Measurements from ENCODE around the gene ZDHHC3.

The ZDHHC3 gene

DNA sequence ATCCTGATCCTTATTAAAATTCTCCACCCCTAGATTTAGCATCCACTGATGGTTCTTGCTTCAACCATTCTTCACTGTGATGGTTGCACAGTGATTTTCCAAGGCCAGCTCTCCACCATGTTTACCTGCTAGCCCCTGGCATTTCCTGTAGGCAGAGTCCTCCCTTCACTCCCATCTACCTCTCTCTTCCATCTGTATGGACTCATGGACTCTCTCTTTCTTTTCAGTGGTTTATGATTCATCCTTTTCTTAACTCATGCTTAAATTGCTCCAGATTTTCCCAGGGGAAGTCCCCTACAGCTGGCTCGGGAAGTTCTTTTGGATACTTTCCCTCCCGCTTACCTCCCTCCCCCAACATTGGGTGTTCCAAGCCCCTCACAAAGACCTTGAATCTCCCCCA lies 82.9 kb downstream of the ZDHHC3 start:
- DNase-seq (ENCODE audit: low spot score), result no peak

DNA sequence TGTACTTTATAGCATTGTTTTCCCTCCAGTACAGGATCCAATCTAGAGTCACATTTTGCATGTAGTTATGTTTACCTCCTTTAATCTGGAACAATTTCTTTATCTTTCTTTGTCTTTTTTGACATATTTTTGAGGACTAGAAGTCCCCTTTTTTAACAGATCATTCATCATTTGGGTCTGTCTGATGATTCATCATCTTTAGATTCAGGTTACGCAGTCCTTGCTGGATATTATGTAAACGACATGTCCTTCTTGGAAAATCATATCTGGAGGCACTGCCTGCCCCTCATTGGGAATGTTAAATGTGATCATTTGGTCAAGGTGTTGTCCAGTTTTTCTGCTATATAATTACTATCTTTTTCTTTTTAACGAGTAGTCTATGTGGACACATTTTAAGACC lies 83.3 kb downstream of the ZDHHC3 start:
- DNase-seq (ENCODE audit: low spot score), result no peak

DNA sequence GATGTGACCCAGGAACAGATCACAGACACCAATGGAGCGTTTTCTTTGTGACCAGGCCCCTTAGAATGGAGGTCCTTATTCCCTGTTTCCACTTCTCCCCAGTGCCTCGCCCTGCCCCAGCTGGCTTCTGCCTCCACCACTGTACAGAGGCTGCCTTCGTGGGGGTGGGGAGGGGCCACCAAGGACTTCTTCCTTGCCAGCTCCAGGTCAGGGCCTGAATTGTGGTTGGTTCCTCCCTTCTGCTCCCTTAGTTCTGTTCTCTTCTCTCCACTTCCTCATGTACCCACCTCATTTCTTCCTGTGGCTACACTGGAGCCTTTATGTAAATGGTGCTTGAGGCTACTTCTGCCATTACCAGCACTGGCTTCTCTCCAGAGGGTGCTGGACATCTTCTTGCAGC lies 85.1 kb downstream of the ZDHHC3 start:
- no peak for DNase-seq (ENCODE audit: low spot score)

DNA sequence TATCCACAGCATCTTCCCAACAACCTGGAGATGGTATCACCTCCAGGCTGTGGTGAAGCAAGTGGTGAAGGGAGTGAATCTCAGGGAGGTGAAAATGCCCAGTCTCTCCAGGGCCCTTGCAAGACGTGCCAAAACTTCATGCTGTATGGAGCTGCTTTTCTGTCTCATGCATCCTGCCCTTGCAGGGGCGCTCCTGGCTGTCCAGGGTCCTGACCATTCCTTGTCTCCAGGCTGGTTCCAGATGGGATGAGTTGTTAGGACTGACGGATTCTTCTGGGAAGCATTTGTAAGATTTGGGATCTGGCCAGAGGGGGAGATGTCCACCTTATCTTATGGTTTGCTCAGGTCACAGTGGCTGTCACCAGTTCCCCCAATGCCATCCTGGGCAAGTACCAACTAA lies 85.7 kb downstream of the ZDHHC3 start:
- no peak for DNase-seq (ENCODE audit: low spot score)

DNA sequence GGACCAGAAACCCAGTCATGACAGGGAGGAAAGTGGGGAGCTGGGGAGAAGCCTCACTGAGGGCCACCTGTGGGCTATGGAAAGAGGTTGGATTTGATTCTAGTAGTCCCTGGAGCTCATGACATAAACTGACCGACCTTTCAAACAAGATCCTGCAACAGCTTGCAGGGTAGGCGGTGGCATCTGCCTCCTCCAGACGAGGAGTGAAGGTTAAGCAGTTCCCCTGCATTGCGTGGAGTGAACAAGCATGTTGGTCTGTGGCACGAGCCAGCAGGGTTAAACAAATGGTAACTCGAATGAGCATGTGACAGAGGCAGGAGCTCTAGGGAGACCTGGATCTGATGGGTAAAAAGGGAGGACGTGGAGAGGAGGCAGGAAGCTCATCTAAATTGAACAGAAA lies 88.9 kb downstream of the ZDHHC3 start:
- no peak for DNase-seq (ENCODE audit: low spot score)

DNA sequence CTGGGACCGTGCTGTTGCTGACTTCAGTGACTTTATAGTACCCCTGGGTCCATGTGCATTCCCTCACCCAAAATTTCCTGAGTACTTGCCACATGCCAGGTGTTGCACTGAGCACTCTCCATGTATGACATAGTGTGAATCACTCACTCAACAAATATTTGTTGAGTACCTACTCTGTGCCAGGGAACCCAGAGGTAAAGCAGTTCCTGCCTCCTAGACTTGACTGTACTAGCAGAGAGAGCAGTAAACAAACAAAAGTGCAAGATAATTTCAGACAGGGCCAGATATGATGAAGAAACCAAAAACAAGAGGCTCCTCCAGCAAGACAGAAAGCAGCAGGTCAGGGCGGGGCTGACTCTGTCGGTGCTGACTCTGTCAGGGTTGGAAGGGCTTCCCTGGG lies 89.4 kb downstream of the ZDHHC3 start:
- DNase-seq (ENCODE audit: low spot score), result no peak

DNA sequence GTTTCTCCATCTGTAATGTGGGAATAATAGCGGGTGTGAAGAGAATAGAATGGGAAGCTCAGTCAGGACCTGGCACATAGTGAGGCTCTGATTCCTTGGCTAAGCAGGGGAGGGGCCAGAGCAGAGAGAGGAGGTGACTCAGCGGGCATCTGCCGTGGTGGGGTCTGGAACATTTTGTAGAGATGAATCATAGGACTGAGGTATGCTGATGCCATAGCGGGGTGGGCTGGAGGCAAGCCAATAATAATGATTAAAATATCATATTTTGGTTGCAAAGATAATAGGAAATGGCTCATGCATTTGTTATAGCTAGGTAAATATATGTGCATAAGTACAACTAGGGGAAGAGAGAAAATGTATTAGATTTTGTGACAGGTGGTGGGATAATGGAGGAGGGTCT lies 90.4 kb downstream of the ZDHHC3 start:
- DNase-seq (ENCODE audit: low spot score), result no peak

DNA sequence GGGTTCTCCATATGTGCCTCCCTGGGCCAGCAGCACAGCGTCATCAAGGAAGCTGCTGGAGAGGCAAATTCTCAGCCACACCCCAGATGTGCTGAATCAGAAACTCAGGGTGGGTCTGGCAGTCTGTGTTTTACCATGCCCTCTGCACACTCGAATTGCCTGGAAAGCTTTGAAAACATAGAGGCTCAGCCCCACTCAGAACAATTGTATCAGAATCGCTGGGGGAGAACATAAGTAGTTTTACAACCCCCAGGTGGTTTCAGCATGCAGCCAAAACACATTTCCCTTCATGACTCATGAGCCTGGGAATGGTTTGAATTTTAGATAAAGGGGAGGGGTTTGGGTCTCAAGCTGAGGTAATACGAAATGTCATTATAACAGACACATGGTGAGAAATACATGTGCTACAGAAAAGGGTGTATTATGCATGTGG lies 92.0 kb downstream of the ZDHHC3 start:
- no peak for DNase-seq (ENCODE audit: low spot score)

DNA sequence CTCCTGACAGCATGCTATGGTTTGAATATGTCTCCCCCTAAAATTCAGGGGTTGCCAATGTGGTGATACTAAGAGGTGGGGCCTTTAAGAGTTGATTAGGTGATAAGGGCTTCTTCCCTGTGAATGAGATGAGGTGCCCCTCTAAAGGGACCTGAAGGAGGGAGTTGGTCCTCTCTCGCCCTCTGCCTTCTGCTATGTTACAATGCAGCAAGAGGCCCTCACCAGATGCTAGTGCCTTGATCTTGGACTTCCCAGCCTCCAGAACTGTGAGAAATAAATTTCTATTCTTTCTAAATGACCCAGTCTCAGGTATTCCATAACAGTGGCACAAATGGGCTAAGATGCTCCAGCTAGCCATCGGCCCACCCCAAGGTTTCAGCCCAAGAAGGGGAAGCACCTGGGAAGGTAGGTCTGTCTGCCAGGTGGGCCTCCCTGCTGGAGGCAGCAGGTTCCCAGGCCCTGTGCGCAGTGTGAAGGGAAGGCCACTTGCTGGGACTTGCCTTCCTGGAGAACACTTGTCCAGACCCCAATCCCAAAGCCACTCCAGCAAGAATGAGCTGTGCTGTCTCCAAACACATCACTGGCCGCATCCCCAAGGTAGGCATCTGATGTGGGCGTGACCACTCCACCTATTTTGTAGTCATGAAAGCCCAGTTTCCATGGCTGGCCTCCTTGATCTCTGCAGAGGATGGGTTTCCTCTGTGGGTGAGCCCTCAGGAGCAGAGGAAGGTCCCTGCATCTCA lies 92.6 kb downstream of the ZDHHC3 start:
- DNase-seq (ENCODE audit: low spot score), result no peak

DNA sequence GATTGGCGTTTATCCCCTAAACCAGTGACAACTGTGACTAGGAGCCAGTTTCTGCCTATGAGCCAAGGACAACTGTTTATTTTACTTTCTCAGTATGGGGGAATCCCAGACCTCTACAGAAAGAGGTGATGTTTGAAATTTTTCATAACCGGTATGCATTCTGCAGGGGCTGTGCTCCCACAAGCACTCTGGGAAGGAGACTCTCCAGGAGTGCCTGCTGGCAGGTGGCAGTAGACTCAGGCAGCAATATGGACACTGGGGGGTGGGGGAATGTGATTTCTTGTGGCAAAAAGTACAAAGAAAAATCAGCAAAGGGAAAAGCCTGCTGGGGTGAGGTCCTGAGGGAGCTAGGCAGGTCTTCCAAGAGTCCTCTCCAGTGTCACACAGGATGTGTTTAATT lies 95.7 kb downstream of the ZDHHC3 start:
- no peak for DNase-seq (ENCODE audit: low spot score)

DNA sequence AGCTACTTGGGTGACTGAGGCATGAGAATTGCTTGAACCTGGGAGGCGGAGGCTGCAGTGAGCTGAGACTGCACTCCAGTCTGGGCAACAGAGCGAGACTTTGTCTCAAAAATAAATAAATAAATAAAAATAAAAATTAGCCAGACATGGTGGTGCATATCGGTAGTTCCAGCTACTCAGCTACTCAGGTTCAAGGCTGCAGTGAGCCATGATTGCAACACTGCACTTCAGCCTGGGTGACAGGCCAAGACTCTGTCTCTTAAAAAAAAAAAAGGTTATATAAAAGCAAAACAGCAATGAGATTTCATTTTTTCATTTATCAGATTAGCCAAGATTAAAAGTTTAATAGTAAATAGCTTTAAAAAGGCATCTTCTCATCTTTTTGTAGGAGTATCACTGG lies 98.6 kb downstream of the ZDHHC3 start:
- DNase-seq (ENCODE audit: low spot score), result no peak

DNA sequence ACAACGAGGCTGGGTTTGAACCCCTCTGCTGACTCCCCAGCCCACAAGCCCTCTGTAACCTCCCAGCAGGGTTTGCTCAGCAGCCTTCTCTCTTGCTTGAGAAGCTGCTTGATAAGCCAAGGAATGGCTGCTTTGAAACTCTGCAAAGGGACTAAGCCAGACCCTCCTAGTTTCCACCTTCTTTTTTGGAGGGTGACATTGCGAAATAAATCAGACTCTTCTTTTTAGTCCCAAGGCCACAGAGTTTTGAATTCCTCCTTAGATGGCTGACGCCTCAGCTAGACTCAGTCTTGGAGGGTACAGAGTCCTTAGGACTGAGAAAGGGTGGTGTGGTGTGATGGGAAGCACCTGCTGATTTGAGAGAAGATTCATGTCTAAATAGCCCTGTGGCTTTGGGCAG lies 100.4 kb downstream of the ZDHHC3 start:
- no peak for DNase-seq (ENCODE audit: low spot score)

Data from CD4-positive, alpha-beta T cell treated with Interleukin-2 at 100 ng/mL for 4 hours (primary cell).